Measurements from ENCODE around the gene PCDH9.

The PCDH9 gene

GRCh38 chr13:66974889-66975288 lies 255.2 kb downstream of the PCDH9 start:
- Histone ChIP-seq H3K9ac (ENCODE audit: insufficient read length, low read depth) (no peak overlapping the region), H3K36me3 (ENCODE audit: insufficient read depth, insufficient read length, low read length) (no peaks in the 10 kb centered on the region), H3K4me1 (ENCODE audit: insufficient read depth, insufficient read length) (no peaks in the 10 kb centered on the region), H3K9me3 (ENCODE audit: insufficient read depth, low read length) (no peaks in the 10 kb centered on the region), H3K4me3 (ENCODE audit: insufficient read length, low read depth) (no peak overlapping the region), H3K27me3 (ENCODE audit: insufficient read depth, insufficient read length) (no peaks in the 10 kb centered on the region)
- no peak for DNase-seq (ENCODE audit: low read depth, low spot score)
- no peak for TF ChIP-seq ZNF274 (IDR thresholded peaks at IDR 0.05; ENCODE audit: low read depth, low read length)
- TF ChIP-seq YY1 (IDR thresholded peaks at IDR 0.05; ENCODE audit: insufficient read depth, insufficient read length): no peak
- no peak for TF ChIP-seq SUZ12 (IDR thresholded peaks at IDR 0.05; ENCODE audit: extremely low read depth, insufficient read depth, insufficient read length)

GRCh38 chr13:66974174-66974573 lies 256.0 kb downstream of the PCDH9 start:
- Histone ChIP-seq H3K9ac (ENCODE audit: insufficient read length, low read depth) (no peak overlapping the region), H3K9me3 (ENCODE audit: insufficient read depth, low read length) (no peaks in the 10 kb centered on the region), H3K4me3 (ENCODE audit: insufficient read length, low read depth) (no peak overlapping the region), H3K27me3 (ENCODE audit: insufficient read depth, insufficient read length) (no peaks in the 10 kb centered on the region), H3K4me1 (ENCODE audit: insufficient read depth, insufficient read length) (no peaks in the 10 kb centered on the region), H3K36me3 (ENCODE audit: insufficient read depth, insufficient read length, low read length) (no peaks in the 10 kb centered on the region)
- DNase-seq (ENCODE audit: low read depth, low spot score): no peak
- no peak for TF ChIP-seq SUZ12 (IDR thresholded peaks at IDR 0.05; ENCODE audit: extremely low read depth, insufficient read depth, insufficient read length)
- TF ChIP-seq ZNF274 (IDR thresholded peaks at IDR 0.05; ENCODE audit: low read depth, low read length): no peak
- TF ChIP-seq YY1 (IDR thresholded peaks at IDR 0.05; ENCODE audit: insufficient read depth, insufficient read length): no peak

- Histone ChIP-seq H3K4me1 (ENCODE audit: insufficient read depth, insufficient read length) (no peaks in the 10 kb centered on the region), H3K9ac (ENCODE audit: insufficient read length, low read depth) (no peak overlapping the region), H3K4me3 (ENCODE audit: insufficient read length, low read depth) (no peak overlapping the region), H3K27me3 (ENCODE audit: insufficient read depth, insufficient read length) (no peaks in the 10 kb centered on the region), H3K9me3 (ENCODE audit: insufficient read depth, low read length) (no peaks in the 10 kb centered on the region), H3K36me3 (ENCODE audit: insufficient read depth, insufficient read length, low read length) (no peaks in the 10 kb centered on the region)
- DNase-seq (ENCODE audit: low read depth, low spot score): no peak
- TF ChIP-seq ZNF274 (IDR thresholded peaks at IDR 0.05; ENCODE audit: low read depth, low read length) (no peak), YY1 (IDR thresholded peaks at IDR 0.05; ENCODE audit: insufficient read depth, insufficient read length) (no peak), SUZ12 (IDR thresholded peaks at IDR 0.05; ENCODE audit: extremely low read depth, insufficient read depth, insufficient read length) (no peak)
Observed at GRCh38 chr13:66972659-66973058, 257.5 kb downstream of the PCDH9 start.

GRCh38 chr13:66971004-66971403 lies 259.1 kb downstream of the PCDH9 start:
- Histone ChIP-seq H3K4me1 (ENCODE audit: insufficient read depth, insufficient read length) (no peaks in the 10 kb centered on the region), H3K9ac (ENCODE audit: insufficient read length, low read depth) (no peak overlapping the region), H3K27me3 (ENCODE audit: insufficient read depth, insufficient read length) (no peaks in the 10 kb centered on the region), H3K4me3 (ENCODE audit: insufficient read length, low read depth) (no peak overlapping the region), H3K36me3 (ENCODE audit: insufficient read depth, insufficient read length, low read length) (no peaks in the 10 kb centered on the region), H3K9me3 (ENCODE audit: insufficient read depth, low read length) (no peaks in the 10 kb centered on the region)
- TF ChIP-seq SUZ12 (IDR thresholded peaks at IDR 0.05; ENCODE audit: extremely low read depth, insufficient read depth, insufficient read length): no peak
- no peak for TF ChIP-seq ZNF274 (IDR thresholded peaks at IDR 0.05; ENCODE audit: low read depth, low read length)
- no peak for TF ChIP-seq YY1 (IDR thresholded peaks at IDR 0.05; ENCODE audit: insufficient read depth, insufficient read length)
- no peak for DNase-seq (ENCODE audit: low read depth, low spot score)

- Histone ChIP-seq H3K36me3 (ENCODE audit: insufficient read depth, insufficient read length, low read length) (no peaks in the 10 kb centered on the region), H3K4me1 (ENCODE audit: insufficient read depth, insufficient read length) (no peaks in the 10 kb centered on the region), H3K9me3 (ENCODE audit: insufficient read depth, low read length) (no peaks in the 10 kb centered on the region), H3K27me3 (ENCODE audit: insufficient read depth, insufficient read length) (no peaks in the 10 kb centered on the region), H3K4me3 (ENCODE audit: insufficient read length, low read depth) (no peak overlapping the region), H3K9ac (ENCODE audit: insufficient read length, low read depth) (no peak overlapping the region)
- TF ChIP-seq SUZ12 (IDR thresholded peaks at IDR 0.05; ENCODE audit: extremely low read depth, insufficient read depth, insufficient read length): no peak
- no peak for TF ChIP-seq YY1 (IDR thresholded peaks at IDR 0.05; ENCODE audit: insufficient read depth, insufficient read length)
- TF ChIP-seq ZNF274 (IDR thresholded peaks at IDR 0.05; ENCODE audit: low read depth, low read length): no peak
- no peak for DNase-seq (ENCODE audit: low read depth, low spot score)
Observed at GRCh38 chr13:66969291-66969690, 260.8 kb downstream of the PCDH9 start.

- H3K36me3 ChIP-seq (ENCODE audit: insufficient read depth, insufficient read length, low read length): no peaks in the 10 kb centered on the region
- no peak for TF ChIP-seq ZNF274 (IDR thresholded peaks at IDR 0.05; ENCODE audit: low read depth, low read length)
- TF ChIP-seq SUZ12 (IDR thresholded peaks at IDR 0.05; ENCODE audit: extremely low read depth, insufficient read depth, insufficient read length): no peak
- no peak for TF ChIP-seq YY1 (IDR thresholded peaks at IDR 0.05; ENCODE audit: insufficient read depth, insufficient read length)
- no peak overlapping the region for H3K4me3 ChIP-seq (ENCODE audit: insufficient read length, low read depth)
- no peaks in the 10 kb centered on the region for H3K4me1 ChIP-seq (ENCODE audit: insufficient read depth, insufficient read length)
- no peak for DNase-seq (ENCODE audit: low read depth, low spot score)
- no peaks in the 10 kb centered on the region for H3K27me3 ChIP-seq (ENCODE audit: insufficient read depth, insufficient read length)
- H3K9me3 ChIP-seq (ENCODE audit: insufficient read depth, low read length): no peaks in the 10 kb centered on the region
- H3K9ac ChIP-seq (ENCODE audit: insufficient read length, low read depth): no peak overlapping the region
Observed at GRCh38 chr13:66967811-66968597, 262.1 kb downstream of the PCDH9 start.

- Histone ChIP-seq H3K27me3 (ENCODE audit: insufficient read depth, insufficient read length) (no peaks in the 10 kb centered on the region), H3K36me3 (ENCODE audit: insufficient read depth, insufficient read length, low read length) (no peaks in the 10 kb centered on the region), H3K4me1 (ENCODE audit: insufficient read depth, insufficient read length) (no peaks in the 10 kb centered on the region), H3K9me3 (ENCODE audit: insufficient read depth, low read length) (no peaks in the 10 kb centered on the region), H3K9ac (ENCODE audit: insufficient read length, low read depth) (no peak overlapping the region), H3K4me3 (ENCODE audit: insufficient read length, low read depth) (no peak overlapping the region)
- TF ChIP-seq SUZ12 (IDR thresholded peaks at IDR 0.05; ENCODE audit: extremely low read depth, insufficient read depth, insufficient read length): no peak
- TF ChIP-seq ZNF274 (IDR thresholded peaks at IDR 0.05; ENCODE audit: low read depth, low read length): no peak
- TF ChIP-seq YY1 (IDR thresholded peaks at IDR 0.05; ENCODE audit: insufficient read depth, insufficient read length): no peak
- DNase-seq (ENCODE audit: low read depth, low spot score): no peak
Observed at GRCh38 chr13:66965181-66965580, 265.0 kb downstream of the PCDH9 start.

Data from NT2/D1 (cell line).